CD4-positive, alpha-beta T cell treated with Interleukin-12 subunit alpha and Interleukin-12 subunit beta, for 1 hour (primary cell): ENCODE data around the gene DCDC1.
"Not testable (repeated sequence)": the region's sequence is repeated elsewhere in the genome, so short reads cannot be mapped to it uniquely, and the experiment has no call there.

Source experiments
- DNase-seq: peaks from one replicate; pipeline ENCODE4 v3.0.0-alpha.2; 2020

Gene DCDC1

DNA sequence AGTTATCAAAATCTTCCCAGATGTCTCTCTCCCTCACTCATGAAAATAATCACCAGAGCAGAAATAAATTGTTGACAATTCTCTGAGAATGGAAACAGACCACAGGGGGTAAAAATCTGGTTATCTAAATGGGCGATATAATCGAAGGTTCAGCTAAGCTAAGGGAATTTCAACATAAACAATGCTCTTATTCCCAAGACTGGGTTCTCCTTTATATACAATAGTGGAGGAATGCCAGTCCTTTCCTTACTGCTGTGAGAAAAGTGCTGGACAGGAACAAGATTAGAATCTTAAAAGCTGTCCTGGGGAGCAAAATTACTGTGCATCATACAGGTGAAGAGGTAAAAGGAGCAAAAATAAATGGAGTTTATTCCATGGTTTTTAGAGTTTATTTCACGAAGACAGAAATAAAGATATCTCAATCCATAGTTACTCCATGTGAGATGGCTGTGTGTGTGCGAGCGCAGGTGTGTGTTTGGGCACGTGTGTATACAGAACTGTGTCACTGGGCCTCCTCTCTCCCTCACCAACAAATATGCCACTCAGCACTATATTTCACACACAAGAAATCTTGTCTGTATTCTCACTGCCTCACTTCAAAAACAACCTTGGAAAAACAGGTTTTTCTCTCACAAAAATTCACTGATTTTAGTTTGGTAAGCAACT lies 385.6 kb downstream of the DCDC1 start:
- DNase-seq = no peak

DNA sequence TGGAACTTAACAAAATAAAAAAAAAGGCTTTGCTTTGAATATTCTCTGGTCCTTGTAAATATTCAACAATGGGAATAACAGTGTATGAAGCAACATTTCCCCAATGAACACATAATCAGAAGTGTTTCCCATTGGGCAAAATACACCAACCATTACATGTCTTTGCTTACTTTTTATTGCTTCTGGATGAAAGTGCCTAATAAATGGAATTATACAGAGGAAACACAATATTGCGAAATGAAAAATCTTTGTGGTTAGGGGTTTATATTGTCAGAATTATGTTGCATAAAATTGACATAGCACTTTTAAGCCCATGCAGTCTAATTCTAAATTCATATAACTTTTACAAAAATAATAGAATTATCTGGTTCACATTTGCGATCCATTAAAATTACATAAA lies 386.4 kb downstream of the DCDC1 start:
- DNase-seq = no peak

- no peak for DNase-seq
Measured at GRCh38 chr11:30967579-30967978, 402.0 kb downstream of the DCDC1 start.

GRCh38 chr11:30960387-30960992 lies 409.0 kb downstream of the DCDC1 start:
- DNase-seq = no peak

DNA sequence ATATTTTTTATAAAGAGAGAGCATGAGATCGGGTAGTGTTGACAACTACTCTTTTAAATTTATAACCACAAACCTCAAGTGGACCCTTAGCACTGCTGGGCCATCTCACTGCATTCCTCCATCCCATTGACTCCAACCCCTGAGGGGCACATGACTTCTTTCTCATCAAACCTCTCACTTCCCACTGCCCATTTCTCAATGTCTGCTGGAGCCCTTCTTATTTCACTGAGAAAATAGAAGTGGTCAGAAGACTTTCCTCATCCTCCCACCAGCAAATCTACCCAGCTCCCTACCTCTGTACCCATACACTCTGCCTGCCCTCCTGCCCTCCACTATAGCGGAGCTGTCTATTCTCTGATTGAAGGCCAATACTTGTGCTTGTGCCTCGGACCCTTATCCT lies 412.8 kb downstream of the DCDC1 start:
- DNase-seq = no peak

GRCh38 chr11:30949838-30950237 lies 419.7 kb downstream of the DCDC1 start:
- no peak for DNase-seq

- not testable (repeated sequence) for DNase-seq
Measured at GRCh38 chr11:30947715-30948114, 421.8 kb downstream of the DCDC1 start.

- no peak for DNase-seq
Measured at GRCh38 chr11:30938810-30939209, 430.7 kb downstream of the DCDC1 start.

DNA sequence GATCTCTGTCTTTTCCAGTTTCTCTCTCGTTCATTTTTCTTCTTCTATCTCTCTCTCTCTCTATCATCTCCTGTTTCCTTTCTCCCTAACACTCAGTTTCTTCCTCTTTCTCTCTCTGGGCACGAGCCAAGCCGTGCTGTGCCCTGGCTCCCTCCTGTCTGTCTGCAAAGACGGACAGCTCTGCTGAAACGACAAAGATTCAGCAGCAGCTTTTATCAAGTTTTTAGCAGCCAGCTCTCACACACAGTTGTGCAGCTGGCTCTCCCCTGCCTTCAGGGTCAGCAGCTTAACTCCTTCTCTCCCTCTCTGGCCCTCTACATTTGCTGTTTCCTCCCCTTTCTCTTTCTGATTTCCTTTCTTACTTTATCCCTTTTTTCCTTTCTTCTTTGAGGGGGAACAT lies 431.4 kb downstream of the DCDC1 start:
- DNase-seq = no peak

DNA sequence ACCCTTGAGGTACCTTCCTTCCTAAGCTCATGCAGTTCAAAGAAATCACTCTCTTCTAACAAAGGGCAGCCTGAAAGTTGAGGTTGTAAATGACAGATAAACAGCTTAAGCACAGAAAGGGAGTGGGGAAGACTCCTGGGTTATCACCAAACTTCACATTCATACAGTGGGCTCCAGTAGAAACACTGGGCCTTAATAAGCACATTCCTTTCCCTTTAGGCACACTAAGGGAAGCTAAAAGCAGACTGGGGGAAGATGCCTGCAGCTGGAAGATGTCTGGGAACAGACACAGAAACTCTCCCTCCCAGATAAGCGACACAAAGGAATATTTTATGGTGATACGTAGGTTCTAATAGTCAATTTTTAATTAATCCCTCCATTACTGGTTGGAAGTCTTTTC lies 433.0 kb downstream of the DCDC1 start:
- no peak for DNase-seq

DNA sequence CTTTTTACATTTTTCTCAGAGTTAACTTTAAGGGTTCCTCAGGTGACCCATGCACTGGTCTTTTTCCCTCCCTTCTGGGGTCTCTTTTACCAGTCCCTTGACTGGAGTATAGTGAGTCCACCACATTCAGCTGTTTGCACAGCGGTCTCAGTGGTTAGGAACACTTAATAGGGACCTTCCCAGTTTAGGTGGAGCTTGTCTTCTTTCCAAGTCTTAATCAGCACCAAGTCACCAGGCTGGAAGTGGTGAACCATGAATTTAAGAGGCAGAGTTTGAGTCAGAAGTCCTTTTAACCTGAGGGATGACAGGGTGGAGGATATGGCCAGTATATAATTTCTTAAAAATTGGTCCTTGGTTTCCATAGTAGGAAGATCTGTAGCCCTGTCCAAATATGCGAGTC lies 433.7 kb downstream of the DCDC1 start:
- no peak for DNase-seq

DNA sequence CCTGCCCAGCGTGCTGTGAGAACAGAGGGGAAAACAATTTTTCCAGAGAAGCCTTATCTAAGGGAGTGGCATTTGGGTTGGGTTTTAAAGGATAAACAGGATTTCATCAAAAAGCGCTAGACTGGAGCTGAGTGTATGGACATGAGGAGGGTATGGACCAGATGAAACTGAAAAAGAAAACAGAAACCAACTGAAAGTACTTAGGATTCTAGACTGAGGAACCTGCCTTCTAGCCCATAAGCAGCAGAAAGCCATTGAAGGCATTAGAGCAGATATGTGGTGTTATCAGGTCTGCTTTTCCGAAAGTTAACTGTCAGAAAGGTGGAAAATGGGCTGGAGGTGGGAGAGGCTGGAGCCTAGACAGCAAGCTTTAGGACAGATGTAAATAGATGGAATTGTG lies 443.4 kb downstream of the DCDC1 start:
- DNase-seq = no peak

GRCh38 chr11:30921811-30922210 lies 447.7 kb downstream of the DCDC1 start:
- no peak for DNase-seq

GRCh38 chr11:30919389-30920152 lies 450.0 kb downstream of the DCDC1 start:
- DNase-seq = no peak

GRCh38 chr11:30917859-30918478 lies 451.6 kb downstream of the DCDC1 start:
- DNase-seq = peak; percentile 3

DNA sequence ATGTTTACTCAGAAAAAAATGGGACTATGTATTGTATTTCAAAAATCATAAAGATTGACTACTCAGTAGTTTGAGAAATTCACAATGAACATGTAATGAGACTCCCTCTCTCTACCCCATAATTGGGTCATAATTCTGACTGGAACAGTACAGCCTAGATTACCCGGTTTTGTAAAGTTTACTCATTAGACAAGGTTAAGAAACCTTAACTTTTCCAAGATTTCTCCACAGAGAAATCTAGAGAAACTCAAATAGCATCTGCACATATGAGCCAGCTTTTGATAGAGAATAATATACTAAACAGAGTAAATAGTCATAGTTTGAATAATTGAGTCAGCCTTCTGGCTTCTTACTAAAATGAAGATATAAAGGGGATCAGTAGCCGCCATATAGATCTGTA lies 452.3 kb downstream of the DCDC1 start:
- no peak for DNase-seq

DNA sequence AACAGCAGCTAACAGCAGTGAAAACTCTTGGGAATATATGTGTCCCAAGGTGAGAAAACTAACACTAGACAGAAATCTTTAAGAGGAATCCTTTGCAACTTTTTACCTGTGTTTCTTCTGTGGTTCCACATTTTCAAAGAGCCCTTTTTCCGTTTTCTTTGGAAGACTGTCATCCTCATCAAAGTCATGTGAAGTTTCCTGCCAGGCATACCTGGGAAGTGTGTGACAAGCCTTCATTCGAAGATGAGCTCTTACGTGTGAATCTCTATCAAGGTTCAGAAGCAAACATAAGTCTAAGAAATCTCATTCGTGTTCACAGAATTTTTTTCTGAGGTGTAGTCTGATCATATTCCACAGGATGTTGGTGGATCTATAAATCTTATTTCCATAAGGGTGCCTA lies 452.8 kb downstream of the DCDC1 start:
- no peak for DNase-seq

- no peak for DNase-seq
Measured at GRCh38 chr11:30914143-30914762, 455.3 kb downstream of the DCDC1 start.

DNA sequence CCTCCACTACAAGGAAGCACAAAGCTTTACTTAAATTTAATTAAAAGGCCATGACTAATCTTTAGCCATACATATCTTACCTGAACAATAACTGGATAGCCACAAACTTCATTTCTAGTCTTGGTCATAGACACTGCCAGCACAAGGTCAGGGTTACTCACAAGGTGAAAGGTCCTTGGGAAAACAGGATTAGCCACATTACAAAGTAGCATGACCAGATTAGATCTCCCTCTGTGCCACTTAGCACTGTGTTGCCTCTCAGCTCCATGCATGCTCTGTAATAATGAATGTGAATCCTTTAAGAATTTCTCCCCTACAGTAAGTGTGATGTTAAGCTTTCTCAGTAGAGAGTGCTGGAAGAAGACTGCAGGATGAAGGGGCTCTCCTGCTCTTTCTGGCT lies 458.3 kb downstream of the DCDC1 start:
- DNase-seq = no peak

GRCh38 chr11:30908857-30909256 lies 460.7 kb downstream of the DCDC1 start:
- DNase-seq = no peak

DNA sequence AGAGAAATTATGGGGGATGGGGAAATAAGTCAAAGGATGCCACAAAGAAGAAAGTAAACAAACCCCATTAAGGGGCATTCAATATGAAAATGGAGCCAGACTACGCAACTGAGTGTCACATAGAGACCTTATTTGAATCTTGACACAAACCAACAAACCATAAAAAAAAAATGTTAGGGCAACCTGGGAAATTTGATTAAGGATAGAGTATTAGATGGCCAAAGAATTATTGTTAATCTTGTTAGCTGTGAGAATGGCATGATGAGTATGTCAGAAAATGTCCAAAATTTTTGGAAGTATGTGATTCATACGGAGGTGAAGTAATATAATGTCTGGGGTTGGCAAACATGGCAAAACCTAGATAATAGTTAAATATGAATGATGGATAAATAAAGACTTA lies 461.3 kb downstream of the DCDC1 start:
- DNase-seq = no peak

- no peak for DNase-seq
Measured at GRCh38 chr11:30902929-30903328, 466.6 kb downstream of the DCDC1 start.

DNA sequence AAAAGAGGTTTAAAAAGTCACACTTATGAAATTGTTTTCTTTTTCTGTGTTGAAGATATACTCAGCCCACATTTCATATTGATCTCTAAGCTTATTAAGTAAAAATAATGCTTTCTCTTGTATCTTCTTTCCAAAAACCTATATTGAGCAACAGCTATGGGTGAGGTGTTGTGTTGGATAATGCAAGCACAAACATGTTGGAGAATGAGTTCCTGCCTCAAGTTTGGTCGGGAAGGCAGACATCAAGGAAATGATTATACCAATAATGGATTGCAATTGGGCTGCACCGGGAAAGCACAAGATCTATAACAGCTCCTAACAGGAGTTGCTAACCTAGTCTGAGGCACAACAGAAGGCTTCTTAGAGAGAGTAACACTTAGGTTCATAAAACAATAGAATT lies 474.5 kb downstream of the DCDC1 start:
- DNase-seq = no peak
